Activated CD8-positive, alpha-beta memory T cell treated with anti-CD3 and anti-CD28 coated beads, Interleukin-2, amount 10 ng/mL, durations not matched to agents 7 days and 5 days (primary cell): Measurements from ENCODE around the gene CDK5R1. TPM values are rescaled to one million over a fixed set of nuclear protein-coding genes. Genes with fewer than 3 reads are reported as not detected.

Experiments
- ATAC-seq: fragments of 150-1000 bp; cut with Tn5 transposase; one replicate; pipeline ENCODE4 v1.10.0; 2021; ENCODE audit warnings: moderate library complexity
- CTCF ChIA-PET: fragments of 350-600 bp; sonication (Branson Sonifier 250); formaldehyde crosslinking; loops from one replicate; lab custom pipeline; 2021; ENCODE audit warnings: antibody characterized with exemption; lab: Charles Lee
- DNase-seq: peaks from one replicate; pipeline ENCODE4 v3.0.0-alpha.2; 2020
- H3K27ac Mint-ChIP-seq: one replicate; pipeline ENCODE4 v1.8.0; 2021; ENCODE audit warnings: mild to moderate bottlenecking, mixed read lengths
- H3K27me3 Mint-ChIP-seq: one replicate; pipeline ENCODE4 v1.8.0; 2021; ENCODE audit warnings: mixed read lengths
- H3K36me3 Mint-ChIP-seq: one replicate; pipeline ENCODE4 v1.8.0; 2021; ENCODE audit warnings: mild to moderate bottlenecking, mixed read lengths
- H3K4me1 Mint-ChIP-seq: one replicate; pipeline ENCODE4 v1.8.0; 2021; ENCODE audit warnings: mixed read lengths
- H3K4me3 Mint-ChIP-seq: one replicate; pipeline ENCODE4 v1.8.0; 2021; ENCODE audit warnings: mild to moderate bottlenecking, moderate library complexity, mixed read lengths
- H3K9me3 Mint-ChIP-seq: one replicate; pipeline ENCODE4 v1.8.0; 2022; ENCODE audit warnings: low read depth, mixed read lengths
- total RNA-seq, 2 experiments: library from RNA; stranded (reverse); gene quantifications; one replicate each; pipeline ENCODE4 v1.2.3, GENCODE V29; 2021

CDK5R1 gene
- total RNA-seq, 2 experiments from 2014 or later = 3.3 to 3.5 TPM

DNA sequence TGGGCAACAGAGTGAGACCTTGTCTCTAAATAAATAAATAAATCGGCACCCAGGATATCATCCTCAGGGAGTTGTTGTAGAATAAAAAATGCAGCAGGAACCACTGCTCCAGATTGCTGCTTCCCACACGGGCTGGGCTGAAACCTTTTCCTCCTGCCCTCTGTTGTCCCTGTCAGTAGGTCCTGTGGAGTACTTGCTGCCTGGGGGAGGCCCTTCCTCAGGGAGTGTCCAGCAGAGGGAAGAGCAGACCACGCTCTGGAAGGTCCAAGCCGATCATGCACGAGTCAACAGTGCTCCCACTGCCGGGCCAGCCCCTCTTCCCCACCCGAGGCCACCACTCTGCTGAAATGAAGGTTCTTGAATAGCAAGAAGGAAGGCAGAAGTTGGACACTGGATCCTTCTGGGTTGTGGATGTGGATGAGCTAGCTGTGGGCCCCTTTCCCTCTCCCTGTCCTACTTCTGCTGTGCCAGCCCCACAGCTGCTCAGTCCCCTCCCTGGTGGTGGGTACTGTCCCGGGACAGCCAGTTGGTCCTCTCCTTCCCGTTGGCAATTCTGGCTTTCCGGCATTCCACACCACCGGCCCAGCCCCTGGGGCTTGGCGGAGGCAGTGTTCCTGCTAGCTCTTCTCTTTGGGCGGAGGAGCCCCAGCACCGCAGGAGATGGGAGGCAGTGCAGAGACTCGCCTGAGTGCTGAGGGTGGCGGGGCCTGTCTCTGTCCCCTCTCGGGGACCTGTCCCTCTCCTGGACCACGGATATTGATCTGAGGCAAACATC lies 10.8 kb downstream of the CDK5R1 start:
- H3K27me3 Mint-ChIP-seq = no peaks in the 10 kb centered on the region
- ATAC-seq = no peak
- no peak for DNase-seq
- no peak overlapping the region for H3K4me3 Mint-ChIP-seq
- H3K27ac Mint-ChIP-seq = no peak overlapping the region
- no peaks in the 10 kb centered on the region for H3K36me3 Mint-ChIP-seq
- CTCF ChIA-PET = interaction anchor here (1.2 kb wide), 1 partner anchor 9 kb away, joined by 4 read pairs; no protein-coding TSS in a partner anchor
- H3K4me1 Mint-ChIP-seq = peaks cover 14% of the 10 kb centered on the region
- no peaks in the 10 kb centered on the region for H3K9me3 Mint-ChIP-seq

- ATAC-seq (no peak), DNase-seq (no peak)
- Mint-ChIP-seq H3K9me3 (no peaks in the 10 kb centered on the region), H3K4me3 (no peak overlapping the region), H3K27ac (no peak overlapping the region), H3K4me1 (peaks cover 15% of the 10 kb centered on the region), H3K36me3 (no peaks in the 10 kb centered on the region), H3K27me3 (no peaks in the 10 kb centered on the region)
- CTCF ChIA-PET = interaction anchor here (1.2 to 1.5 kb wide), 3 partner anchors 9 to 92 kb away, joined by 3 to 4 read pairs (median 4); no protein-coding TSS in a partner anchor
Observed at GRCh38 chr17:32498391-32498790, 11.6 kb downstream of the CDK5R1 start.

DNA sequence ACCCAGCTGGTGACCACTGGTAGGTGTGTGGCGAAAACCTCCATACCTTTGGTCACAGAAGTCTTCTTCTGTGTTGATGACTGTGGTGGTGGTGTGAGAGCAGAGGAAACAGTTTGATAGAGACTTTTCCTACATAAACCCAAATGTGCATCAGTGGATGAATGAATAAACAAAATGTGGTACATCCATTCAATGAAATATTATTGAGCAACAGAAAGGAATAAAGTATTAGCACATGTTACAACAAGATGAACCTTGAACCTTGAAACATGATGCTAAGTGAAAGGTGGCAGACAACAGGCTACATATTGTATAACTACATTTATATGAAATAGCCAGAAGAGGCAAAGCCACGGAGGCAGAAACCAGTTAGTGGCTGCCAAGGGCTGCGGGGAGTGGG lies 15.2 kb downstream of the CDK5R1 start:
- Mint-ChIP-seq H3K27ac (peak overlapping the region; percentile 67), H3K36me3 (no peaks in the 10 kb centered on the region), H3K27me3 (no peaks in the 10 kb centered on the region), H3K4me1 (peaks cover 34% of the 10 kb centered on the region), H3K4me3 (no peak overlapping the region), H3K9me3 (no peaks in the 10 kb centered on the region)
- no peak for DNase-seq
- ATAC-seq = no peak
- CTCF ChIA-PET = interaction anchor here (1.8 kb wide), 1 partner anchor 22 kb away, joined by 6 read pairs; no protein-coding TSS in a partner anchor

DNA sequence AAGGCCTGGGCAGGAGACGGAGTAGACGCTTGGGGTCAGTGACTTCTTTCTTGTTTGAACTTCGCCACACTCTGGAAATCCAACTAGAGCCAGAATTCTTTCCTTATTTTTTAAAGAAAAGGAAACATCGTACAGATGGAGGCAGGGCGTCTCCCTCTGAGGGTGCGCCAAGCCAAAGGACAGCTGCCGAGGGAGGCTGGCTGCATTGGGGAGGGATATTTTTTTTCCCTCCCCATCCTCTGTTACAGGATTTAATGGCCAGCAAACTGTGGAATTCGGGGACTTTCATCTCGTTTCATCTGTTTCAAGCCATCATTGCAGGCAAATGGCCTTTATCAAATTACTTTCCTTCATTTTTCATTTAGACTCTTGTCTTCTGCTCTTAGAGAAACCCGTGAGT lies 15.9 kb downstream of the CDK5R1 start:
- Mint-ChIP-seq H3K27me3 (no peaks in the 10 kb centered on the region), H3K4me1 (peaks cover 34% of the 10 kb centered on the region), H3K4me3 (no peak overlapping the region), H3K9me3 (no peaks in the 10 kb centered on the region), H3K36me3 (no peaks in the 10 kb centered on the region), H3K27ac (peak overlapping the region; percentile 99)
- no peak for DNase-seq
- CTCF ChIA-PET = interaction anchor here (0.6 to 1.1 kb wide), 2 partner anchors 13 to 22 kb away, joined by 3 to 5 read pairs; no protein-coding TSS in a partner anchor
- no peak for ATAC-seq

- ATAC-seq = peak; percentile 97
- no peaks in the 10 kb centered on the region for H3K36me3 Mint-ChIP-seq
- CTCF ChIA-PET = interaction anchor here (0.6 to 1.3 kb wide), 5 partner anchors 14 to 21 kb away, joined by 3 to 5 read pairs (median 4); no protein-coding TSS in a partner anchor
- peak overlapping the region; percentile 99 for H3K27ac Mint-ChIP-seq
- H3K4me3 Mint-ChIP-seq = peak overlapping the region; percentile 53
- DNase-seq = peak; percentile 77
- H3K9me3 Mint-ChIP-seq = no peaks in the 10 kb centered on the region
- no peaks in the 10 kb centered on the region for H3K27me3 Mint-ChIP-seq
- peaks cover 34% of the 10 kb centered on the region for H3K4me1 Mint-ChIP-seq
Observed at GRCh38 chr17:32503251-32504165, 16.7 kb downstream of the CDK5R1 start.

- CTCF ChIA-PET = interaction anchor here (0.9 to 1.3 kb wide), 4 partner anchors 17 to 60 kb away, joined by 3 to 4 read pairs (median 4); partner anchors contain the start of gene PSMD11
- no peak for DNase-seq
- H3K36me3 Mint-ChIP-seq = no peaks in the 10 kb centered on the region
- no peak for ATAC-seq
- peaks cover 34% of the 10 kb centered on the region for H3K4me1 Mint-ChIP-seq
- no peaks in the 10 kb centered on the region for H3K27me3 Mint-ChIP-seq
- peak overlapping the region; percentile 99 for H3K27ac Mint-ChIP-seq
- H3K4me3 Mint-ChIP-seq = peak overlapping the region; percentile 53
- no peaks in the 10 kb centered on the region for H3K9me3 Mint-ChIP-seq
Observed at GRCh38 chr17:32504166-32504990, 17.6 kb downstream of the CDK5R1 start.

GRCh38 chr17:32508926-32509325 lies 22.1 kb downstream of the CDK5R1 start:
- Mint-ChIP-seq H3K4me1 (peaks cover 17% of the 10 kb centered on the region), H3K27me3 (peaks cover 2% of the 10 kb centered on the region), H3K9me3 (no peaks in the 10 kb centered on the region), H3K4me3 (no peak overlapping the region), H3K27ac (no peak overlapping the region), H3K36me3 (no peaks in the 10 kb centered on the region)
- CTCF ChIA-PET = interaction anchor here (1.5 kb wide), 1 partner anchor 18 kb away, joined by 4 read pairs; no protein-coding TSS in a partner anchor
- ATAC-seq (no peak), DNase-seq (no peak)

DNA sequence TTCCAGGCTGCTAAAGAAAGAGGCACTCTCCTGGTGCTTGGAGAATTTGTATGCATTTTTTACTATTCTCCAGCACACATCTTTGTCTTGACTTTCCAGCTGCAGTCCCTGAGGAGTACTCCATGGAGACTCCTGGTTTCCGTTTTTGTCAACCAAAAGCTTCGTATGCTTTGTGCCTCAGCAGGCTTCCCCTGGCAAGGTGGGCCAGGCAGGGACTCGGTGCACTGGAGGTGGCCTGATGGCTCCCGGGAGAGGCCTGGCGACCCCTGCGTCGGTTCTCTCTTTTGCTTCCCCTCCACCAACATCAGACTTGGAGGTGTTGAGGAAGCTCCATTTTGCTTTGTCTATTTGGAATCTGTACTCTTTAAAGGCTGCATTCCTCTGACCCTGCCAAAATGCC lies 23.7 kb downstream of the CDK5R1 start:
- DNase-seq = no peak
- peaks cover 2% of the 10 kb centered on the region for H3K27me3 Mint-ChIP-seq
- H3K36me3 Mint-ChIP-seq = no peaks in the 10 kb centered on the region
- no peak for ATAC-seq
- H3K4me3 Mint-ChIP-seq = no peak overlapping the region
- H3K27ac Mint-ChIP-seq = no peak overlapping the region
- CTCF ChIA-PET = interaction anchor here (1.0 kb wide), 1 partner anchor 21 kb away, joined by 4 read pairs; no protein-coding TSS in a partner anchor
- H3K4me1 Mint-ChIP-seq = peaks cover 5% of the 10 kb centered on the region
- H3K9me3 Mint-ChIP-seq = no peaks in the 10 kb centered on the region

- Mint-ChIP-seq H3K9me3 (no peaks in the 10 kb centered on the region), H3K27me3 (peaks cover 2% of the 10 kb centered on the region), H3K4me1 (peaks cover 19% of the 10 kb centered on the region), H3K4me3 (no peak overlapping the region), H3K36me3 (no peaks in the 10 kb centered on the region), H3K27ac (no peak overlapping the region)
- DNase-seq = no peak
- CTCF ChIA-PET = interaction anchor here (1.0 to 1.3 kb wide), 2 partner anchors 12 to 41 kb away, joined by 4 read pairs; no protein-coding TSS in a partner anchor
- no peak for ATAC-seq
Observed at GRCh38 chr17:32512328-32512727, 25.5 kb downstream of the CDK5R1 start.

- CTCF ChIA-PET = interaction anchor here (1.3 kb wide), 1 partner anchor 40 kb away, joined by 4 read pairs; no protein-coding TSS in a partner anchor
- Mint-ChIP-seq H3K4me3 (no peak overlapping the region), H3K4me1 (peaks cover 29% of the 10 kb centered on the region), H3K27ac (no peak overlapping the region), H3K27me3 (peaks cover 2% of the 10 kb centered on the region), H3K9me3 (no peaks in the 10 kb centered on the region), H3K36me3 (no peaks in the 10 kb centered on the region)
- DNase-seq (no peak), ATAC-seq (no peak)
Observed at GRCh38 chr17:32513579-32513978, 26.8 kb downstream of the CDK5R1 start.

- CTCF ChIA-PET = no interaction called here
- DNase-seq (no peak), ATAC-seq (no peak)
- no peak overlapping the region for H3K27ac Mint-ChIP-seq
- peaks cover 2% of the 10 kb centered on the region for H3K27me3 Mint-ChIP-seq
- H3K9me3 Mint-ChIP-seq = no peaks in the 10 kb centered on the region
- no peaks in the 10 kb centered on the region for H3K36me3 Mint-ChIP-seq
- H3K4me1 Mint-ChIP-seq = peaks cover 34% of the 10 kb centered on the region
- H3K4me3 Mint-ChIP-seq = no peak overlapping the region
Observed at GRCh38 chr17:32514606-32515005, 27.8 kb downstream of the CDK5R1 start.

- no peak for DNase-seq
- ATAC-seq = no peak
- Mint-ChIP-seq H3K4me3 (no peak overlapping the region), H3K36me3 (no peaks in the 10 kb centered on the region), H3K9me3 (no peaks in the 10 kb centered on the region), H3K27me3 (peaks cover 2% of the 10 kb centered on the region), H3K27ac (no peak overlapping the region), H3K4me1 (peaks cover 44% of the 10 kb centered on the region)
- CTCF ChIA-PET = no interaction called here
Observed at GRCh38 chr17:32515677-32516383, 29.0 kb downstream of the CDK5R1 start.
